ENCODE data around the gene ROR2. TPM values are rescaled to one million over a fixed set of nuclear protein-coding genes. Genes with fewer than 3 reads are reported as not detected.

Gene ROR2
- total and polyA plus RNA-seq, 2 experiments from 2014 or later, result 8.1 to 18.8 TPM

DNA sequence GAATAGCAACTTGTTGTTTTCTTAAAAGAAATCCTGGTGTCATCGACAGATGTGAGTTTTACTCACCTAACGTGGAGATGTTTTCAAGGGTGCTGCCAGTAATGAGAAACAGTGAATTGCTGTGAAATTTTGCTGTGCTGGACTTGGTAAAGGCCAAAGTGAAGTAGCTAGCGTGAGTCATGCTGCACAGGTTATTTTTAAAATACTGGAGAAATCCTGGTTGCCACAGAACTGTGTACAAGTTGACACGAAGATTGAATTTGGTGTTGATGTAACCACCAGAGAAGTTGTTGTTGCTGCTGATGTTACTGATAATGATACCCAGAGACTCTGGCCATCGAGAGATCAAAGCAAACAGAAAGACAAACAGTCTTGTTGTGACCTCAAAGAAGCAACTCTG, 338.4 kb downstream of the ROR2 start:
- H3K4me2 ChIP-seq, result no peak overlapping the region
- TF ChIP-seq ZNF331 (CRISPR knock-in tag; IDR thresholded peaks at IDR 0.05; ENCODE audit: low read depth) (no peak), NANOG (IDR thresholded peaks at IDR 0.05; ENCODE audit: borderline replicate concordance) (no peak), CREB1 (CRISPR knock-in tag; IDR thresholded peaks at IDR 0.05; ENCODE audit: low read depth) (no peak), POLR2AphosphoS5 (IDR thresholded peaks at IDR 0.05; ENCODE audit: low read depth) (no peak), EZH2phosphoT487 (IDR thresholded peaks at IDR 0.05; ENCODE audit: unreplicated experiment) (no peak), JUNB (IDR thresholded peaks at IDR 0.05; ENCODE audit: unreplicated experiment) (no peak), EZH2 (IDR thresholded peaks at IDR 0.05; ENCODE audit: low read depth, unreplicated experiment) (no peak), ZNF114 (CRISPR knock-in tag; IDR thresholded peaks at IDR 0.05) (no peak), STAT1 (IDR thresholded peaks at IDR 0.05; ENCODE audit: unreplicated experiment) (no peak)
- TF ChIP-seq, protein P1, sequence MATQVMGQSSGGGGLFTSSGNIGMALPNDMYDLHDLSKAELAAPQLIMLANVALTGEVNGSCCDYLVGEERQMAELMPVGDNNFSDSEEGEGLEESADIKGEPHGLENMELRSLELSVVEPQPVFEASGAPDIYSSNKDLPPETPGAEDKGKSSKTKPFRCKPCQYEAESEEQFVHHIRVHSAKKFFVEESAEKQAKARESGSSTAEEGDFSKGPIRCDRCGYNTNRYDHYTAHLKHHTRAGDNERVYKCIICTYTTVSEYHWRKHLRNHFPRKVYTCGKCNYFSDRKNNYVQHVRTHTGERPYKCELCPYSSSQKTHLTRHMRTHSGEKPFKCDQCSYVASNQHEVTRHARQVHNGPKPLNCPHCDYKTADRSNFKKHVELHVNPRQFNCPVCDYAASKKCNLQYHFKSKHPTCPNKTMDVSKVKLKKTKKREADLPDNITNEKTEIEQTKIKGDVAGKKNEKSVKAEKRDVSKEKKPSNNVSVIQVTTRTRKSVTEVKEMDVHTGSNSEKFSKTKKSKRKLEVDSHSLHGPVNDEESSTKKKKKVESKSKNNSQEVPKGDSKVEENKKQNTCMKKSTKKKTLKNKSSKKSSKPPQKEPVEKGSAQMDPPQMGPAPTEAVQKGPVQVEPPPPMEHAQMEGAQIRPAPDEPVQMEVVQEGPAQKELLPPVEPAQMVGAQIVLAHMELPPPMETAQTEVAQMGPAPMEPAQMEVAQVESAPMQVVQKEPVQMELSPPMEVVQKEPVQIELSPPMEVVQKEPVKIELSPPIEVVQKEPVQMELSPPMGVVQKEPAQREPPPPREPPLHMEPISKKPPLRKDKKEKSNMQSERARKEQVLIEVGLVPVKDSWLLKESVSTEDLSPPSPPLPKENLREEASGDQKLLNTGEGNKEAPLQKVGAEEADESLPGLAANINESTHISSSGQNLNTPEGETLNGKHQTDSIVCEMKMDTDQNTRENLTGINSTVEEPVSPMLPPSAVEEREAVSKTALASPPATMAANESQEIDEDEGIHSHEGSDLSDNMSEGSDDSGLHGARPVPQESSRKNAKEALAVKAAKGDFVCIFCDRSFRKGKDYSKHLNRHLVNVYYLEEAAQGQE (IDR thresholded peaks at IDR 0.05; ENCODE audit: unreplicated experiment), result no peak
- TF ChIP-seq, protein P2, sequence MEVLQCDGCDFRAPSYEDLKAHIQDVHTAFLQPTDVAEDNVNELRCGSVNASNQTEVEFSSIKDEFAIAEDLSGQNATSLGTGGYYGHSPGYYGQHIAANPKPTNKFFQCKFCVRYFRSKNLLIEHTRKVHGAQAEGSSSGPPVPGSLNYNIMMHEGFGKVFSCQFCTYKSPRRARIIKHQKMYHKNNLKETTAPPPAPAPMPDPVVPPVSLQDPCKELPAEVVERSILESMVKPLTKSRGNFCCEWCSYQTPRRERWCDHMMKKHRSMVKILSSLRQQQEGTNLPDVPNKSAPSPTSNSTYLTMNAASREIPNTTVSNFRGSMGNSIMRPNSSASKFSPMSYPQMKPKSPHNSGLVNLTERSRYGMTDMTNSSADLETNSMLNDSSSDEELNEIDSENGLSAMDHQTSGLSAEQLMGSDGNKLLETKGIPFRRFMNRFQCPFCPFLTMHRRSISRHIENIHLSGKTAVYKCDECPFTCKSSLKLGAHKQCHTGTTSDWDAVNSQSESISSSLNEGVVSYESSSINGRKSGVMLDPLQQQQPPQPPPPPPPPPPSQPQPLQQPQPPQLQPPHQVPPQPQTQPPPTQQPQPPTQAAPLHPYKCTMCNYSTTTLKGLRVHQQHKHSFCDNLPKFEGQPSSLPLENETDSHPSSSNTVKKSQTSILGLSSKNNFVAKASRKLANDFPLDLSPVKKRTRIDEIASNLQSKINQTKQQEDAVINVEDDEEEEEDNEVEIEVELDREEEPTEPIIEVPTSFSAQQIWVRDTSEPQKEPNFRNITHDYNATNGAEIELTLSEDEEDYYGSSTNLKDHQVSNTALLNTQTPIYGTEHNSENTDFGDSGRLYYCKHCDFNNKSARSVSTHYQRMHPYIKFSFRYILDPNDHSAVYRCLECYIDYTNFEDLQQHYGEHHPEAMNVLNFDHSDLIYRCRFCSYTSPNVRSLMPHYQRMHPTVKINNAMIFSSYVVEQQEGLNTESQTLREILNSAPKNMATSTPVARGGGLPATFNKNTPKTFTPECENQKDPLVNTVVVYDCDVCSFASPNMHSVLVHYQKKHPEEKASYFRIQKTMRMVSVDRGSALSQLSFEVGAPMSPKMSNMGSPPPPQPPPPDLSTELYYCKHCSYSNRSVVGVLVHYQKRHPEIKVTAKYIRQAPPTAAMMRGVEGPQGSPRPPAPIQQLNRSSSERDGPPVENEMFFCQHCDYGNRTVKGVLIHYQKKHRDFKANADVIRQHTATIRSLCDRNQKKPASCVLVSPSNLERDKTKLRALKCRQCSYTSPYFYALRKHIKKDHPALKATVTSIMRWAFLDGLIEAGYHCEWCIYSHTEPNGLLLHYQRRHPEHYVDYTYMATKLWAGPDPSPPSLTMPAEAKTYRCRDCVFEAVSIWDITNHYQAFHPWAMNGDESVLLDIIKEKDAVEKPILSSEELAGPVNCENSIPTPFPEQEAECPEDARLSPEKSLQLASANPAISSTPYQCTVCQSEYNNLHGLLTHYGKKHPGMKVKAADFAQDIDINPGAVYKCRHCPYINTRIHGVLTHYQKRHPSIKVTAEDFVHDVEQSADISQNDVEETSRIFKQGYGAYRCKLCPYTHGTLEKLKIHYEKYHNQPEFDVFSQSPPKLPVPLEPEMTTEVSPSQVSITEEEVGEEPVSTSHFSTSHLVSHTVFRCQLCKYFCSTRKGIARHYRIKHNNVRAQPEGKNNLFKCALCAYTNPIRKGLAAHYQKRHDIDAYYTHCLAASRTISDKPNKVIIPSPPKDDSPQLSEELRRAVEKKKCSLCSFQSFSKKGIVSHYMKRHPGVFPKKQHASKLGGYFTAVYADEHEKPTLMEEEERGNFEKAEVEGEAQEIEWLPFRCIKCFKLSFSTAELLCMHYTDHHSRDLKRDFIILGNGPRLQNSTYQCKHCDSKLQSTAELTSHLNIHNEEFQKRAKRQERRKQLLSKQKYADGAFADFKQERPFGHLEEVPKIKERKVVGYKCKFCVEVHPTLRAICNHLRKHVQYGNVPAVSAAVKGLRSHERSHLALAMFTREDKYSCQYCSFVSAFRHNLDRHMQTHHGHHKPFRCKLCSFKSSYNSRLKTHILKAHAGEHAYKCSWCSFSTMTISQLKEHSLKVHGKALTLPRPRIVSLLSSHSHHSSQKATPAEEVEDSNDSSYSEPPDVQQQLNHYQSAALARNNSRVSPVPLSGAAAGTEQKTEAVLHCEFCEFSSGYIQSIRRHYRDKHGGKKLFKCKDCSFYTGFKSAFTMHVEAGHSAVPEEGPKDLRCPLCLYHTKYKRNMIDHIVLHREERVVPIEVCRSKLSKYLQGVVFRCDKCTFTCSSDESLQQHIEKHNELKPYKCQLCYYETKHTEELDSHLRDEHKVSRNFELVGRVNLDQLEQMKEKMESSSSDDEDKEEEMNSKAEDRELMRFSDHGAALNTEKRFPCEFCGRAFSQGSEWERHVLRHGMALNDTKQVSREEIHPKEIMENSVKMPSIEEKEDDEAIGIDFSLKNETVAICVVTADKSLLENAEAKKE (CRISPR knock-in tag; IDR thresholded peaks at IDR 0.05), result no peak
- TF ChIP-seq, protein P3, sequence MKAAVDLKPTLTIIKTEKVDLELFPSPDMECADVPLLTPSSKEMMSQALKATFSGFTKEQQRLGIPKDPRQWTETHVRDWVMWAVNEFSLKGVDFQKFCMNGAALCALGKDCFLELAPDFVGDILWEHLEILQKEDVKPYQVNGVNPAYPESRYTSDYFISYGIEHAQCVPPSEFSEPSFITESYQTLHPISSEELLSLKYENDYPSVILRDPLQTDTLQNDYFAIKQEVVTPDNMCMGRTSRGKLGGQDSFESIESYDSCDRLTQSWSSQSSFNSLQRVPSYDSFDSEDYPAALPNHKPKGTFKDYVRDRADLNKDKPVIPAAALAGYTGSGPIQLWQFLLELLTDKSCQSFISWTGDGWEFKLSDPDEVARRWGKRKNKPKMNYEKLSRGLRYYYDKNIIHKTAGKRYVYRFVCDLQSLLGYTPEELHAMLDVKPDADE (IDR thresholded peaks at IDR 0.05), result no peak
- TF ChIP-seq, protein P4, sequence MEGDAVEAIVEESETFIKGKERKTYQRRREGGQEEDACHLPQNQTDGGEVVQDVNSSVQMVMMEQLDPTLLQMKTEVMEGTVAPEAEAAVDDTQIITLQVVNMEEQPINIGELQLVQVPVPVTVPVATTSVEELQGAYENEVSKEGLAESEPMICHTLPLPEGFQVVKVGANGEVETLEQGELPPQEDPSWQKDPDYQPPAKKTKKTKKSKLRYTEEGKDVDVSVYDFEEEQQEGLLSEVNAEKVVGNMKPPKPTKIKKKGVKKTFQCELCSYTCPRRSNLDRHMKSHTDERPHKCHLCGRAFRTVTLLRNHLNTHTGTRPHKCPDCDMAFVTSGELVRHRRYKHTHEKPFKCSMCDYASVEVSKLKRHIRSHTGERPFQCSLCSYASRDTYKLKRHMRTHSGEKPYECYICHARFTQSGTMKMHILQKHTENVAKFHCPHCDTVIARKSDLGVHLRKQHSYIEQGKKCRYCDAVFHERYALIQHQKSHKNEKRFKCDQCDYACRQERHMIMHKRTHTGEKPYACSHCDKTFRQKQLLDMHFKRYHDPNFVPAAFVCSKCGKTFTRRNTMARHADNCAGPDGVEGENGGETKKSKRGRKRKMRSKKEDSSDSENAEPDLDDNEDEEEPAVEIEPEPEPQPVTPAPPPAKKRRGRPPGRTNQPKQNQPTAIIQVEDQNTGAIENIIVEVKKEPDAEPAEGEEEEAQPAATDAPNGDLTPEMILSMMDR (conservative IDR thresholded peaks at IDR 0.05; ENCODE audit: low read depth in 2 of 2), result no peak
- no peaks in the 10 kb centered on the region for H3K4me1 Mint-ChIP-seq
- H3K27me3 Mint-ChIP-seq (ENCODE audit: insufficient read depth, low read depth, poor library complexity), result no peaks in the 10 kb centered on the region
- DNase-seq (ENCODE audit: low spot score) (no peak), ATAC-seq (no peak)
- no peaks in the 10 kb centered on the region for H3K9me2 ChIP-seq (ENCODE audit: insufficient read depth)
- no peaks in the 10 kb centered on the region for H3K36me3 ChIP-seq (ENCODE audit: insufficient read depth)
- no peak overlapping the region for H3K4me3 Mint-ChIP-seq
- H3K9me3 Mint-ChIP-seq, result peaks cover 12% of the 10 kb centered on the region; the same call in 2 of the 3 replicates
- H3K4me1 ChIP-seq (ENCODE audit: insufficient read depth), result no peaks in the 10 kb centered on the region
- no peaks in the 10 kb centered on the region for H3F3A ChIP-seq (replicated peaks; ENCODE audit: low read depth)
- no peaks in the 10 kb centered on the region for H3K27me3 ChIP-seq (ENCODE audit: insufficient read depth)
- no peak overlapping the region for H3K27ac Mint-ChIP-seq
- H4K20me1 ChIP-seq (replicated peaks; ENCODE audit: insufficient read depth), result no peaks in the 10 kb centered on the region
- no peak overlapping the region for H3K27ac ChIP-seq (ENCODE audit: low read depth)
- no peaks in the 10 kb centered on the region for H3K36me3 Mint-ChIP-seq (ENCODE audit: low read depth)
- no peak overlapping the region for H3K4me3 ChIP-seq
- no peak overlapping the region for H2AFZ ChIP-seq
- no peaks in the 10 kb centered on the region for H3K79me2 ChIP-seq (replicated peaks; ENCODE audit: insufficient read depth)

All from GM23338 (cell line).